ENCODE measurements around the gene ABCB11.

- no peak for TF ChIP-seq CTCF (conservative IDR thresholded peaks at IDR 0.05; ENCODE audit: low read depth, low read length)
- no peak for TF ChIP-seq EZH2 (IDR thresholded peaks at IDR 0.05; ENCODE audit: borderline replicate concordance, low read depth, low read length, poor library complexity, severe bottlenecking)
Observed at GRCh38 chr2:169047256-169048250, 16.4 kb upstream of the ABCB11 start.

Data from A673 (cell line).